ENCODE measurements around the gene RPUSD1. TPM values are rescaled to one million over a fixed set of nuclear protein-coding genes. Genes with fewer than 3 reads are reported as not detected.

The RPUSD1 gene
- total RNA-seq, 1 experiment from 2014 or later, result 24.9 TPM

DNA sequence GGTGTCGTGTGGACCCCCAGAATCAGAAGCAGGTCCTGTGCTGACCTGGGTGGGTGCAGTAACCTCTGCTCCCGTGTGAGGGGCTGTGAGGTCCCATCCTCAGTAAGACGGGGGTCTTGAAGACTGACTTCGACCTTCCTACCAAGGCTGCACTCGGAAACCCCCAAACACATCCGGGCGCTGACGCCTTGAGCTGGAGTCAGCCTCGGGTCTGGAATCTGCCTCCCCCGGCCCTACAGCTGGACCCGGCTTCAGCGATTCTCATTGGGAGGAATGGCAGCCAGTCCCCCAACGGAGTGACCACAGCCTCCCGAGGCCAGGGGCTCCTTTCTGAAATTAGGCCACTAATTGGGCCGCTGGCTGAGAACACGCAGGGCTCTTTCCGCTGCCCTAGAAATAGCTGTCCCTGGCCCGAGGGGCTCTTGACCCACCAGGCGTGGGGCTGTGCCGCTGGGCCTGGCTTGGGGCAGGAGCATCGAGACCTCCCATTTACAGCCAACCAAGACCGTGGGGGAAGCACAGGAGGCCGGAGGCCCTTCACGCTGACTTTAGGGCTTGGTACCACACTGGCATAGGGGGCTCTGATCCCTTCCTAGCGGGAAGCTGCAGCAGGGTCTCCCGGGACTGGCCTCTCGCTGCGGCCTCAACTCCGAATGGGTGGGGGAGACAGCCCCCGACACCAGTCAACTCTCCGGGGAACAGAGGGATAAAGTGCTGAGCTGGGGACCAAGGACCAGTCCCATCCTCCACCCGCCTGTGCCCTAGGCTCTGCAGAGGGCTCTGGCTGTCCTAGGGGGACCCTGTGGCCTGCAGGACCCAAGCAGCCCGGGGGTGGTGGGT is 15.0 kb upstream of the RPUSD1 start:
- Mint-ChIP-seq H3K27me3 (ENCODE audit: insufficient read depth, unreplicated experiment) (peaks cover 2% of the 10 kb centered on the region), H3K27ac (ENCODE audit: low read depth, unreplicated experiment) (no peak overlapping the region), H3K4me1 (ENCODE audit: insufficient read depth, unreplicated experiment) (no peaks in the 10 kb centered on the region), H3K36me3 (ENCODE audit: insufficient read depth, unreplicated experiment) (peaks cover 11% of the 10 kb centered on the region), H3K9me3 (ENCODE audit: unreplicated experiment) (no peaks in the 10 kb centered on the region), H3K4me3 (ENCODE audit: unreplicated experiment) (no peak overlapping the region)
- BruUV-seq (replicated peaks), result no TSS peak
- ChIA-PET CTCF (interaction anchor here (0.6 to 0.9 kb wide), 3 partner anchors 9 to 254 kb away, joined by 3 read pairs; no protein-coding TSS in a partner anchor), POLR2A (interaction anchor here (0.6 kb wide), 1 partner anchor 276 kb away, joined by 3 read pairs; the partner anchor contains the start of gene CAPN15)
- TF ChIP-seq, protein P1, sequence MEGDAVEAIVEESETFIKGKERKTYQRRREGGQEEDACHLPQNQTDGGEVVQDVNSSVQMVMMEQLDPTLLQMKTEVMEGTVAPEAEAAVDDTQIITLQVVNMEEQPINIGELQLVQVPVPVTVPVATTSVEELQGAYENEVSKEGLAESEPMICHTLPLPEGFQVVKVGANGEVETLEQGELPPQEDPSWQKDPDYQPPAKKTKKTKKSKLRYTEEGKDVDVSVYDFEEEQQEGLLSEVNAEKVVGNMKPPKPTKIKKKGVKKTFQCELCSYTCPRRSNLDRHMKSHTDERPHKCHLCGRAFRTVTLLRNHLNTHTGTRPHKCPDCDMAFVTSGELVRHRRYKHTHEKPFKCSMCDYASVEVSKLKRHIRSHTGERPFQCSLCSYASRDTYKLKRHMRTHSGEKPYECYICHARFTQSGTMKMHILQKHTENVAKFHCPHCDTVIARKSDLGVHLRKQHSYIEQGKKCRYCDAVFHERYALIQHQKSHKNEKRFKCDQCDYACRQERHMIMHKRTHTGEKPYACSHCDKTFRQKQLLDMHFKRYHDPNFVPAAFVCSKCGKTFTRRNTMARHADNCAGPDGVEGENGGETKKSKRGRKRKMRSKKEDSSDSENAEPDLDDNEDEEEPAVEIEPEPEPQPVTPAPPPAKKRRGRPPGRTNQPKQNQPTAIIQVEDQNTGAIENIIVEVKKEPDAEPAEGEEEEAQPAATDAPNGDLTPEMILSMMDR (IDR thresholded peaks at IDR 0.05; ENCODE audit: unreplicated experiment), result no peak
- no peak for DNase-seq (ENCODE audit: unreplicated experiment)
- intact Hi-C loops (cut with micrococcal nuclease), result no loop called here

GRCh38 chr16:802461-802860 is 14.3 kb upstream of the RPUSD1 start:
- Mint-ChIP-seq H3K36me3 (ENCODE audit: insufficient read depth, unreplicated experiment) (peaks cover 5% of the 10 kb centered on the region), H3K4me3 (ENCODE audit: unreplicated experiment) (no peak overlapping the region), H3K27ac (ENCODE audit: low read depth, unreplicated experiment) (no peak overlapping the region), H3K27me3 (ENCODE audit: insufficient read depth, unreplicated experiment) (no peaks in the 10 kb centered on the region), H3K4me1 (ENCODE audit: insufficient read depth, unreplicated experiment) (no peaks in the 10 kb centered on the region), H3K9me3 (ENCODE audit: unreplicated experiment) (no peaks in the 10 kb centered on the region)
- no peak for DNase-seq (ENCODE audit: unreplicated experiment)
- ChIA-PET CTCF (interaction anchor here (0.6 kb wide), 1 partner anchor 187 kb away, joined by 3 read pairs; no protein-coding TSS in a partner anchor), POLR2A (no interaction called here)
- intact Hi-C loops (cut with micrococcal nuclease), result no loop called here
- TF ChIP-seq, protein P1 (IDR thresholded peaks at IDR 0.05; ENCODE audit: unreplicated experiment), result no peak
- BruUV-seq (replicated peaks), result no TSS peak

DNA sequence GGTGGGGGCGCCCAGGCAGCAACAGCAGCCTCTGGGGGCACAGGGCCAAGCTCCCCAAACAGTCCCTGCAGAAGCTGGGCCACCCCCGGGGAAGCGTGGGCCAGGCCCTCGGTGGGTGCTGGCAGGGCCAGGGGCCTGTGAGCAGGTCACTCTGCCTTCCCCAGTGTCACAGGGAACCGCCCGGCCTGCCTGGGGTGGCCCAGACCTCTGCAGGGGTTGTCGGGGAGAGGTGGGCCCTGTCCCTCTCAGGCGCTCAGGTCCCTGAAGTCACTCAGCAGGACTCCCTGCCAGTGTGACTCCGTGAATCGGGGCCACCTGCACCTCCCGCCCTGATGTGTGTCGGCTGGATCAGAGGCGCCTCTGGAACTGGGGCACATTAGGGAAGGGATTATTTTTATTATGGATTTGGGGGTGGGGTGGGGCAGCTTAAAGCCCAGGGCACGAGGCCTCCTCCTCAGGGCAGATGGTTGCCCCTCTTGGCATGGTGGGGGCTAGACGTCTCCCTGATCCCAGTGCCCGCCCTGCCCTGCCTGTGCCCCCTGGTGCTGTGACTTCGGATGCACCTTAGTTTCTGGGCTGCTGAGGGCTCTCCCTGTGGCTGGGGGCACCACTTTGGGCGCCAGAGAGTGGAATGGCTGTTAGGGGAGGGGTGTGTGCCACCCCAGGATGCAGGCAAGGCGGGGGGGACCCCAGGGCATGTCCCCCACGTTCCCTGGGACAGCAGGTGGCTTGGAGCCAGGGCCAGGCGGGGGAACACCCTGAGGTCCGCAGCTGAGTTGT is 13.6 kb upstream of the RPUSD1 start:
- intact Hi-C loops (cut with micrococcal nuclease), result no loop called here
- Mint-ChIP-seq H3K9me3 (ENCODE audit: unreplicated experiment) (no peaks in the 10 kb centered on the region), H3K36me3 (ENCODE audit: insufficient read depth, unreplicated experiment) (peaks cover 5% of the 10 kb centered on the region), H3K27ac (ENCODE audit: low read depth, unreplicated experiment) (no peak overlapping the region), H3K27me3 (ENCODE audit: insufficient read depth, unreplicated experiment) (no peaks in the 10 kb centered on the region), H3K4me3 (ENCODE audit: unreplicated experiment) (no peak overlapping the region), H3K4me1 (ENCODE audit: insufficient read depth, unreplicated experiment) (no peaks in the 10 kb centered on the region)
- CTCF ChIA-PET, result interaction anchor here (0.6 kb wide), 2 partner anchors 17 to 91 kb away, joined by 3 read pairs; no protein-coding TSS in a partner anchor
- DNase-seq (ENCODE audit: unreplicated experiment), result no peak
- BruUV-seq (replicated peaks), result no TSS peak
- TF ChIP-seq, protein P1 (IDR thresholded peaks at IDR 0.05; ENCODE audit: unreplicated experiment), result no peak
- POLR2A ChIA-PET, result interaction anchor here (1.0 kb wide), 1 partner anchor 19 kb away, joined by 3 read pairs; no protein-coding TSS in a partner anchor

All from MCF 10A (cell line).